ENCODE results near the gene TNRC18.
"Not testable (repeated sequence)": the region's sequence is repeated elsewhere in the genome, so short reads cannot be mapped to it uniquely, and the experiment has no call there.

The TNRC18 gene

DNA sequence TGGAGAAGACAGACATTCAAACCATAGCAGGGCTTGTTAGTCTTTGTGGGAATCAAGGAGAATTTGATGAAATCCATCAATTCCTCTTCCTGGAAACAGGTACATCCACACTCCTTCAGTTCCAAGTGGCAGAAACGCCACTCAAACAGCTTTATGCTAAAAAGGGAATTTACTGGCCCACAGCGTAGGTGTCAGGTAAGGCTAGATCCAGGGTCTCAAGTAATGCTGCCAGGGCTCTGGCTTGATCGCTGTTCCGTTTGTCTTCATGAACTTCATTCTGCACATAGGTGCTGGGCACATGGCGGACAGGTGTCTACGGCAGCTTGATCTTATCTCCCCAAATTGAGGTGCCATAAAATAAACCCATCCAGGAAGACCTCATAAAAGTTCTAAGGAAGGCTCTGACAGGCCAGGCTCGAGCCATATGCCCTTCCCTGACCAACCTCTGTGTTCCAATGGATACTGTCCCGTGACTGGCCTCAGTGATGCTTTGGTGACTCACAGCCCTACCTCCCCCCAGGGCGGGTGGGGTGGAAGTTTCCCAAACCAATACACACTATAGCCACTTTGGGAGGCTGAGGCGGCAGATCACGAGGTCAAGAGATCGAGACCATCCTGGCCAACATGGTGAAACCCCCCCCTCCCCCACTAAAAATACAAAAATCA lies 153.5 kb downstream of the TNRC18 start:
- not testable (repeated sequence) for DNase-seq (ENCODE audit: low read depth in 2 of 2)

DNA sequence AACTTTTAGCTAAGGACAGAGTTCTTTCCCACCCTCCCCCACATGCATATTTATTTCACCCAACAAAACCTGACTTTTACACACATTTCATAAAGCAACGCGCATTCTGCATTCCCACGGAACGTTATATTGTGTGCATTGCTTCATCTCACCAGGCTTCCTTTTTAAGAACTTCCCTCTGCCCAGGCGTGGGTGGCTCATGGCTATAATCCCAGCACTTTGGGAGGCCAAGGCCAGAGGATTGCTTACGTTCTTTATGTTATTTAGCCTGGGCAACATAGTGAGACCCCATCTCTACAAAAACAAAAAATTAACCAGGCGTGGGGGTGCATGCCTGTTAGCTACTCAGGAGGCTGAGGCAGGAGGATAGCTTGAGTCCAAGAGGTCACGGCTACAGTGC lies 155.8 kb downstream of the TNRC18 start:
- not testable (repeated sequence) for DNase-seq (ENCODE audit: low read depth in 2 of 2)

DNA sequence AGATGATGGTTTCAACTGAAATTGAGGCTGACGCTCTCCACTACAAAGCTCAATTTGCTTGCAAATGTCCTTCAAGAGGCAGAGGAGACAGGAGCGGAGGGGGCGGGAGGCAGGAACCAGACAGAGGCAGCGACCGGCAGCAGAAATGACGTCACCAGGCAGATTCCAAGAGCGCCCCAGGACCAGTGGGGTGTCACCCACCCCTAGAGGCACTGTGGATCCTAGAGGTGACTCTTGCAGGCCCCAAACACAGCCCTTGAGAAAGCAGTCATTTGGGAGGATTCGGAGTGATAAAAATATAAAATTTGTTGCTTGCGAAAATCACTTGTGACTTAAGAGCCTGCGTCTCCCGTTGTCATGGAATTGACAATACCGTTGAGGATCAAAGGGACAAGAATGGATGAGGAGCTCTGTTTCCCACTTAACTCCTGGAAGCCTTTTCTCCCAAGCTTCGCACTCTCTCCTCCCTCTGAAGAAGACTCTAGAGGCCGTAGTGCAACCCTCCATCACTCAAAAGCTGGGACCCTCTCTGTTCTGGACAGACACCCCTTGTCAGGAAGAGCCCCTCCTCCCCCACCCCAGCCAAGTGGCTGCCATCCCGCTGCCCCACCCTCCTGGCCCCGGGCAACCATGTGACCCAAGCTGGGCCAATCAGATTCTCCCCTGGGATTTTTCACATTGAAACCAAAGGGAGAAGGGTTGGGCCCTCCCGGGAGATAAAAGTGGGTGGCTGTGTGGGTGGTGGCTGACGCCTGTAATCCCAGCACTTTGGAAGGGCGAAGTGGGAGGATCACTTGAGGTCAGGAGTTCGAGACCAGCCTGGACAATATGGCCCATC lies 157.2 kb downstream of the TNRC18 start:
- DNase-seq (ENCODE audit: low read depth in 2 of 2), result no peak

DNA sequence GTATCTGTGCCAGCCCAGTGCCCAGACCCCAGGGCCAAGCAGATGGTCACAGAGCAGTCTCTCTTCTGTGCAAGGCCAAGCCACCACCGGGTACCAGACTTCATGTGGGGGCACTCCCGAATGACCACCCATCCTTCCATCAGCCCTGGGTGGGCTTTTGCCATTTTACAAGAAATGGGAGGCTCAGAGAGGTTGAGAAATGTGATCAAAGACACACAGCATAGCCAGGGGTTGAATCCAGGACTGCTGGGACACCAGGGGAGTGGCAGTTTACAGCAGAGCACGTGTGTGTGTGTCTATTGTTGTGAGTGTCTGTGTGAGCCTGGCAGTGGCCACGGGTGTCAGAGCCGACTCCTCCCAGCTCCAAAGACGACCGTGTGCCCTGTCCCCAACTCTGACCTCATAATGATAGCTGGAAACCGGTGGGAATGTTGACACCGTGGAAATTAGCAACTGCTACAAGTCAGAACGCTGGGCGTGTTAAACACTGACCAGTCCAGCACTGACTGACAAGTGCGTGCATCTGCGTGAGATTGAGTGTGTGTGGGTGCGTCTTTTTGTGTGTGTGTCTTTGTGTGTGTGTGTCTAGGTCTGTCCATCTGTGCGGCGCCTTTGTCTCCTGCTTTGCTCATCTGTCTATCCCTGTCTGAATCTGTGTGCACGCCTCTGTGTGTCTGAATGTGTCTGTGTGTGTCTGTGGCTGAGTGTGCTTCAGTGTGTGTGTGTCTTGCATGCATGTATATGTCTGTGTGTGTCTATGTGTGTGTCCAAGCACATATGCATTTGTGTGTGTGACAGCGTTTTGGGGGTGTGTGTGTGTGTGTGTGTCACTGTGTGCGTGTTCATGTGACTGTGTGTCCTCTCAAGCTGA lies 158.1 kb downstream of the TNRC18 start:
- DNase-seq (ENCODE audit: low read depth in 2 of 2), result no peak

DNA sequence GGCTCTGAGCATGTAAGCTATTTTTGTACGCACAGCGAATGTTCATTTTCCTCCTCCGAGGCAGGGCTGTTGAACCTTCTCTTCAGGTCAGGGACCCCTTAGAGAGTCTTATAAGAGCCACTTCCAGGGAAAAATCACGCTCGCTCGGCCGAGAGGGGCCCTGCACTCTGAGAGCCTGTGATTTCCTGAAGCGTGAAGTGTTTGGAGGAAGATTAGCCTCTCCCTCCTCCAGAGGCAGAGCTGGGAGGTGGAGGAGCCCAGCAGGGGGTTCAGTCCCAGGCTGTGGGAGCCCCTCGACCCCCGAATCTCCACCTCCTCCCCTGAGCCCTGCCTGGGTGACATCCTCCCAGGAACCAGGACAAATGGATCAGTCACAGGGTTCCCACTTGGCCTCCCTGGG lies 160.6 kb downstream of the TNRC18 start:
- DNase-seq (ENCODE audit: low read depth in 2 of 2), result not testable (repeated sequence)

DNA sequence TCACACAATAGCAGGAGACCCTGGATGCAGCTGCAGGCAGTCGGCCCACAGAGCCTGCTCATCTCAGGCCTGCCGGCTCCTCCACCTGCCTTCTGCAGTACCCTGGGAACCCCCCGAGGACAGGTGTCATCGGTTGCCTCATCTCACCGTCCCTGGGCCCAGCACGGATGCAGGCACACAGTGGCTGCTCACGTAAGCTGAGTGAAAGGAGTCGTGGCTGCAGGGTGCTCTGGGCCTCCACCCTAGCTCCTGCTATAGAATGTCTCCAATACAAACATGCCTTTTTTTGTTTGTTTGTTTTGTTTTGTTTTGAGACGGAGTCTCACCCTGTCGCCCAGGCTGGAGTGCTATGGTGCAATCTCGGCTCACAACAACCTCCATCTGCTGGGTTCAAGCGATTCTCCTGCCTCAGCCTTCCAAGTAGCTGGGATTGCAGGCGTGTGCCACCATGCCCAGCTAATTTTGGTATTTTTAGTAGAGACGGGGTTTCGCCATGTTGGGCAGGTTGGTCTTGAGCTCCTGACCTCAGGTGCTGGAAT lies 163.0 kb downstream of the TNRC18 start:
- not testable (repeated sequence) for DNase-seq (ENCODE audit: low read depth in 2 of 2)
